GM19099 (cell line): ENCODE results near the gene PLCG1.

Experiments used
- POLR2A ChIP-seq: IDR thresholded peaks from 3 replicates; pipeline ENCODE4 v1.6.1; 2011; ENCODE audit warnings: low read depth; ENCODE audit not compliant: insufficient read length; ENCODE audit errors: extremely low read depth

Gene PLCG1

DNA sequence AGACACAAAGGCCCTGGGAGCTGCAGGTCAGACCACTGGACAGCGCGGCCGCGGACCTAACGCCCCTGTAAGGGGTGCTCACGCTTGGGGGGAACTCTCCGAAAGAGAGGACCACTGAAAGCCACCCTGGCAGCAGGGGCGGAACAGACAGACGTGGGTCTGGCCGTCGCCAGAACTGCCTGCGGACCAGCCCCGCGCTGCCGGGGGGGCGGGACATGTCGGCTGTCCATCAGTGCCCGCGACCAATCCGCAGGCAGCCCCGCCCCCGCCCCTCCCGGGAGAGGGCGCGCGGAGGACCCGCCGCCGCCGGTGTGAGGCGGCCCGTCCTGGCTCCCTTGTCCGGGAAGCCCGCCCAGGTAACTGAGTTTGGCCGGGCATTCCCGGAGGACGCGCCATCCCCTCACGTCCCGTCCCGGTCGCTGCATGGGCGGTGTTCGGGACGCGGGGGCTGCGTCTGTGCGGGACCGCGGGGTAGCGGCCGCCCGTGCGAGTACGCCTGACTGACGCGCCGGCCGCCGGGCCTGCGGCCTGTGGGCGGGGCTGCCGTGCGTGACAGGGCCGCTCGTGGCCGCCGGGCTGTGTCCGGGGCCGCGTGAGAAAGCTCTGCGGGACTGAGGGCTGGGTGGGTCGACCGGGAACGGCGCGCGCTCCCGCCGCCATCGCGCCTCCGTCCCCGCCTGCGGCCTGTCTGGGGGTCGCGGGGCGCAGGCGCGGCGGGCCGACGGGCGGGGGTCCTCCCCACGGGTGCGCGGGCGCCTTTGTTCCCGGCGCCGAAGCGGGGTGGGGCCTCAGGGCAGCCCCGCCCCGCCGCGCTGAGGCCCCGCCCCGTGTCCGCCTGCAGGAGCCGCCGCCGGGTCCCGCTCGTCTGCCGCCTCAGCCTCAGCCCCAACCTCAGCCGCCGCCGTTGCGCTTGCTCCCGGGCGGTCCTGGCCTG, at the start of gene PLCG1:
Gene PLCG1, plus strand, starts transcription at position 864 of the 934 bp plus-strand sequence. CDS start 99 bp downstream, outside the sequence.
- TF ChIP-seq POLR2A, result peak; percentile 72

DNA sequence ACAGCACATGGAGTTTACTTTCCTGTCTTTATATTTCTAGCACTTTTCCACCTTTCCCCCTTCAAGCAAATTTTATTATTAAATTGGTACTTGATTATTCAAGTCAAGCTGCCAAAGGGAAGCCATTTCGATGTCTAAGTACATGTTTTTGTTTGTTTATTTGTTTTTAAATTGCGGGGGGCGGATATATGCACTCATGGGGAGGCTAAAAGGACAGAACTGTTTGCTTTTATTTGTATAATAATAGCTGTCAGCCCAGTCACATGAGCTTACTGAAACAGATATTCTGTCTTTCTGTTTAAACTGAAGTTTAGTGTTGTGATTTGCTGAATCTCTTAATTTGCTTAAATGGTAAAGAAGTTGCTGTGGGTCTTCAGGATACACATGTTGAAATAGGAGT, 49.6 kb upstream of the PLCG1 start:
- TF ChIP-seq POLR2A, result no peak

DNA sequence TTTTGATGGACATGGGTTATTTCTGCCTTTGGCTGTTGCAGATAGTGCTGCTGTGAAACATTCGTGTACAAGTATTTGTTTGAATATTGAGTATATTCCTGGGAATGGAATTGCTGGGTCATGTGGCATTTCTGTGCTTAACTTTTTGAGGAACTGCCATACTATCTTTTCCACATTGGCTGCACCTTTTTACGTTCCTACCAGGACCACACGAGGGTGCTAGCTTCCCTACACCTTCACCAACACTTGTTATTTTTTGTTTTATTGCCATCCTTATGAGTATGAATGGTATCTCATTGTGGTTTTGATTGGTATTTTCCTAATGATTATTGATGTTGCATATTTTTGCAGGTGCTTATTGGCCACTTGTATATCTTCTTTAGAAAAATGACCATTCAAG, 47.8 kb upstream of the PLCG1 start:
- TF ChIP-seq POLR2A, result no peak

DNA sequence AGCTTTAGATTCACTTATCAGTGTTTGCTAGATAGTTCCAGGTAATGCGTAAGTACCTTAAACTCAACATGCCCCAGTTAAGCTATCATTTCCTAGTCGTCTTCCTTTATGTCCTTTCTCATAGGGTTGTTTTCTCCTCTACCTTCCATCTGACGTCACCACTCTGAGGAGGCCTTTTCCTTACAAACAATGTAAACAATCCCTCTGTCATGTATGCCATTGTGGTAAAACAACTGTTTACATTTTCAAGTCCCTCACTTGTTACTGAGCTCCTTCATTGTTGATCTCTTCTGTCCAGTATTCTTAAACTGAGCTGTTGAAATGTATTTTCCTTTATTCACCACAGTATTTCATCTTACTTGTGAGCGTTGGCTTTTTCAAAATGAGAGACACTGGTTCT, 45.4 kb upstream of the PLCG1 start:
- TF ChIP-seq POLR2A, result no peak

DNA sequence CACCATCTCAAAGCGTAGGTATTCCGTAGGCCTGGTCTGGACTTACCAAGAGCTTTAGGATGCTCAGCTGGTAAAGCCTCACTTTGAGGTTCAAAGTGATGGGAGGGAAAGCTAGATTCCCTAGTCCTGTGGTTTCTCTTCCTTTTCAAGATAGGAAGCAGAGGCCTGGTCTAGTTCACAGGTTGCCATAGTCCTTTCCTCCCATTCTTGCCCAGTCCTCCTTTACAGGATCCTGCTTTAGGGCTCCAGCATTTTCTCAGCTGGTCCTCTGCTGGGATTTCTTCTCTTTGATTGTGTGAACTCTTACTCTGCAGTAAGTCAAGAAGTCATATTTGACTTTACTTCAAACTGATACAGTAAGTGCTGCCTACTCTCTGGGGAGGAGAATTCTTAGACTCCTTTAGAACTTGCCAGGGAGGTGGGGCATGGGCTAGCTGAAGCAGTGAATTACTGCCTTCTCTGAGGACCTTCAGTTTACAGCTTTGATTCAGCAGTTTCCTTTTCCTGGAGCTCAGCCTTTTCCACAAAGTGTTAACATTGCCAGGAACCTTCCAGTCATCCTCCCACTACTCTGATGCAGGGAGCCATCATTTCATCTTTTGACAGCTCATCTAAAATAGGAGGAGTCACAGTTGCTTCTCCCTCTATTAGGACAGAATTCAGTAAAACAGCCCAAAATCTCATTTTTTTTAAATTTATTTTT, 42.8 kb upstream of the PLCG1 start:
- no peak for TF ChIP-seq POLR2A

DNA sequence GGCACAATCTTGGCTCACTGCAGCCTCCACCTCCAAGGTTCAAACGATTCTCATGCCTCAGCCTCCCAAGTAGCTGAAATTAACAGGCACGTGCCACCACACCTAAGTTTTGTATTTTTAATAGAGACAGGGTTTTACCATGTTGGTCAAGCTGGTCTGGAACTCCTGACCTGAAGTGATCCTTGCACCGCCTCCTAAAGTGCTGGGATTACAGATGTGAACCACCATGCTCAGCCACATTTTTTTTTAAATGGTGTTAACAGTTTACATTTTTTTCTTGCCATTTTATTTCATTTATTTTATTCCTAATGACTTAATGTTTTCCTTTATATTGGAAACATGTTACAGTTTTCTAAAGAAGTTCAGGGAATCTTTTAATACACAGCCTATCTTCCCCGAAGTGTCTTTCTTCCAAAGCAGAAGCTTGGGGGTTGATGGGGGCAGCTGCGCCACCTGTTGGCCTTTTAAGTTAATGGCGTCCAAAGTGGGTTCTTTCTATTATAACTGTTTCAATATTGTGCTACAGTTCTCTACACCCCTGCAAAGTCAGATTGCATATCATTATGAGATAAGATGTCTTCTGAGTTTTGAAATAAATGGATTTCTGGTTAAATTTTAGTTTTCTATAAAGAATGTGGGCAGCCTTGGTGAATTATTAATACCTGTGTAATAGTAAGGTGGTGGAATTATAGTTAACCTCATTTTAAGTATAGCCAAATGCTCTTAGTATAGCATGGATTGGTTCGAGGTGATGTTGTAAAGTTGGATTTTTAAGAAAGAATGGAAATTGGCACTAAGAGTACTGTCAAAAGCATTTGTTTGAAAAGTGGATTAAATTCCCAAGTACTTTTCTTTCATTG, 42.0 kb upstream of the PLCG1 start:
- TF ChIP-seq POLR2A, result no peak

DNA sequence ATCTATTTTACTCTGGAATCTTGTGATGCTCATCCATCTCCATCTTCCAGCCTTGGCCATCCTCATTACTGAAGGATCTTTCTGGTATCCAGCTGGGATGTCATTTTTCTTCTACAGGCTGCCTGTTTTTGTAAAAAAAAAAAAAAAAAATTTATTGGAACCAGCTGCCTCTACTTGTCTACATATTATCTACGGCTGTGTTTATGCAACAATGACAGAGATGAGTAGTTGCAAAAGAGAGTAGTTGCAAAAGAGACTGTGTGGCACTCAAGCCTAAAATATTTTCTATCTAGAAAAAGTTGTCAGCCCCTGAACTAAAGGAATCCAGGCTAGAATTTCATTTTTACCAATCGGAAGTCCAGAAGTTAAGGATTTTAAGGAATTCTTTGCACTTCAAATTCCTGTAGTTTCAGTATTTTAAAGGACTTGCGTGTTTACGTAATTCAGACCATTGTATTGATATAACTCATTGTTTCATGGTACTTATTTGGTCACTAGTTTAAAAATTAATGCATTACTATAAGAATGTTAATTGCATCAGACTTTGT, 38.6 kb upstream of the PLCG1 start:
- no peak for TF ChIP-seq POLR2A

DNA sequence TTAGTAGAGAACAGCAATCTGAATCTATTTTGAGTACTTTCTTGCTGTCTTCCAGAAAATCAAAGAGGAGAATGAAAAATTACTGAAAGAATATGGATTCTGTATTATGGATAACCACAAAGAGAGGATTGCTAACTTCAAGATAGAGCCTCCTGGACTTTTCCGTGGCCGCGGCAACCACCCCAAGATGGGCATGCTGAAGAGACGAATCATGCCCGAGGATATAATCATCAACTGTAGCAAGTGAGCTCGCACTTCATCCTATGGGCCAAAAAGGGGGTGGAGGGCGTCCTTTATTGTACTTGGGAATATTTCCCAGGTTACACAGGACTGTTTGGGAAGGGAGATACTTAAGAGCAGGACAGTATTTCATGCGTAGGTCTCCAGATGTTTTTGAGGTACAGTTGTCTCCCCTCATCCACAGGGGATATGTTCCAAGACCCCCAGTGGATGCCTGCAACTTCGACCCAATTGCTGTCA, 37.3 kb upstream of the PLCG1 start:
- no peak for TF ChIP-seq POLR2A

DNA sequence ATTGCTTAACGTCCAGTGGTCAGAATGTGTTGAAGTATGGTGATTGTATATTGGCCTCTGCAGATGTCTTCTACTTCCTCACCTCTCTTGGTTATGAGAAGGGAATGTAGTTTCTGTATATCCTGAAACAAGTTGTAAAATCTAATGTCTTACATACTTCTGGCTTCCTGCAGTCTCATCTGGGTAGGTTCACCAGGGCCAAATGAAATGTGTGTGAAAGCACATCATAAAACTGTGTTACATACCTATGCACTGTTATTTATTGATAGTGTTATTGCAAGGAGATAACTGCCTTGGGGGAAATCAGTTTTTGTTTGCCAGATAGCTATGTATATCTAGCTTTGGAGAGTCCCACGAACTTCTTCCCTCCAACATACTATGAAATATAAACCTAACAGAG, 35.7 kb upstream of the PLCG1 start:
- no peak for TF ChIP-seq POLR2A

DNA sequence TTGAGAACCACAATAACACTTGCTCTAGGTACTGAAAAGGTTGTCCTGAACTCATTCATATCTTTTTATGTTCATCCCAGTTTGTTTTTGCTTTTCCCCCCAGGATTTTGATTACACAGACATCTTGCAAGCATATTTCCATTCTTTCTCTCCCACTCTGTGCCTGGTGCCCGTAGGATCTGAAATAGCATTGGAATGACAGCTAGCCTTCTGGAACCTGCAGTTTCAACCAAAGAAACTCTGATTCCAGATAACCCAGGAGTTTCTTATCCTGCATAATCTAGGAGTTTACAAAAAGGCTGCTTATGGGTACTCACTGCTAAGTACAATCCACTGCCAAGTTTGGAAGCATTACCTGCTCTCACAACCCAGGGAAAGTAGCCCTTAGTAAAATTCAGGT, 28.8 kb upstream of the PLCG1 start:
- no peak for TF ChIP-seq POLR2A

DNA sequence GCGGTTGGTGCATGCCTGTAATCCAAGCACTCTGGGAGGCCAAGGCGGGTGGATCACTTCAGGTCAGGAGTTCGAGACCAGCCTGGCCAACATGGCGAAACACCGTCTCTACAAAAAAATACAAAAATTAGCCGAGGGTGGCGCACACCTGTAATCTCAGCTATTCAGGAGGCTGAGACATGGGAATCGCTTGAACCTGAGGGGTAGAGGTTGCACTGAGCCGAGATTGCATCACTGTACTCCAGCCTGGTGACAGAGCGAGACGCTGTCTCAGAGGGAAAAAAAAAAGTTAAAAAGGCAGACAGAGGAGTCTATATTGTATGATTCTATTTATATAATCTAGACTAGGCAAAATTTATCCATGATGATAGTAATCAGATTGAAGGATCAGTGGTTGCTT, 27.3 kb upstream of the PLCG1 start:
- no peak for TF ChIP-seq POLR2A

DNA sequence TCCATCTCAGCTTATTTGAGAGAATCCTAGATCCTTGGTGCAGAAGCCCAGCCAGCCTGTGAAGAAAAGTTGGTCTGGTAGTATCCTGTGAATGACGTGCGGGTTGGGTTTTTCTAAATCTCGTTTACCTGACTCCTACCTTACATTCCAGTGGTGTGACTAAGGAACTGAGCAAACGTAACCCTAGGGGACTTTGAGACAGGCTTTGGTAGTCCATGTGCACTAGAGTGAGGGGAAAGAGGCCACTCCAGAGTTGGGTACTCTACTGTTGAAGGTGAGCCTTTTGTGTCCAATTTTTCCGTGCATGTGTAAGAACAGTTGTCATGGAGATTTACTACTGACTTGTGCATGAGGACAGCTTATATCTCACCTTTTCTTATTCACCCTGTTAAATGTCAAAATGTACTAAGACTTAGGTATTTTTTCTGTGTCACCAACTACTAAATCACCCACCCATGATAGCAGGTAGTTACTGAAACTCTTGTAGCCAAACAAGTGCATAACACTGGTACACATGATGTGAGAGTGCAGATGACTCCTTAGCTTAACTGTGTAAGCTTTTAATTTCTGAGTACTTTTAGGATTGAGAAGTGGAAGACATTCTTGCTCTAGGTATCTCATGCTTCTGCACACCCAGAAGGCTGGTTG, 26.3 kb upstream of the PLCG1 start:
- no peak for TF ChIP-seq POLR2A

DNA sequence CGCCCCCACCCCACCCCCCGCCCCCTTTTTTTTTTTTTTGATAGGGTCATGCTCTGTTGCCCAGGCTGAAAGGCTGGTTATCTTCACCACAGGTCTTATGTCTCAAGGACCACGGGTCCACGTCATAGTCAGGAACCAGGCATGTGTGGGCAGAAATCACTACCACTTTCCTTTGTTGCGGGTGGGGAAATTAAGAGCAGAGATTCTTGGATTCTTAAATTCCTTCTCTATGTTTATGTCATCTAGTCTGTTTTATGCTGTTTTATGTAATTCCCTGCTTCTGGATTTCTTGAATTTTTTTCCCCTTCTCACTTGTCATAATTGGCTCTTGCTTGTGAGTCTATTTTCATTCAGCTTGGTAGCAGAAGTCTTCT, 25.8 kb upstream of the PLCG1 start:
- no peak for TF ChIP-seq POLR2A

DNA sequence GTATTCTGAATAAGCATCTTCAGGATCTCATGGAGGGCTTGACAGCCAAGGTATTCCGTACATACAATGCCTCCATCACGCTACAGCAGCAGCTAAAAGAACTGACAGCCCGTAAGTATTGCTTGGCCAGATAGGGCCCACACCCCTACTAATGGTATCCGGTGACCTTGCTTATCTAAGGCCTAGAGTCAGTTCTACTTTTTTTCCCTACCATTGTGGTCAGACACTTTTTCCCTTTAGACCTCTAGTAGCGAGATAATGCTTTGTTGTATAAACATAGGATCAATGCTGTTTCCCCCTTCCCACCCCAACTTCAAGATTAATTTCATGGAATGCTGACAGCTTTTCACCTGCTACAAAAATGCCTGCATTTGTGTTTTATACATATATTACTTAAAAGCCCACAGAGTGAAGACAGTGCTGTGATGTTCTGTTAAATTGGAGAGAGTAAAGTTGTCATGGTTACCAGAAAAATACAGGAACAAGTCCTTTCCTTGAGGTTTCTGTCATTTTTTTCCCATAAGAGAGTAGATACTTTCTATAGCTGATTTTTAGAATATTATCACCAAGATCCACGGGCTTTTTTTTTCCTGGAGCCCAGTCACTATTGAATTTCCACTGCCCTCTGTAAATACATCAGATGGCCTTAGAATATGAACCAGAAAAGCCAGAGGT, 20.9 kb upstream of the PLCG1 start:
- no peak for TF ChIP-seq POLR2A
